ENCODE measurements around the gene EPC1.

Gene EPC1

DNA sequence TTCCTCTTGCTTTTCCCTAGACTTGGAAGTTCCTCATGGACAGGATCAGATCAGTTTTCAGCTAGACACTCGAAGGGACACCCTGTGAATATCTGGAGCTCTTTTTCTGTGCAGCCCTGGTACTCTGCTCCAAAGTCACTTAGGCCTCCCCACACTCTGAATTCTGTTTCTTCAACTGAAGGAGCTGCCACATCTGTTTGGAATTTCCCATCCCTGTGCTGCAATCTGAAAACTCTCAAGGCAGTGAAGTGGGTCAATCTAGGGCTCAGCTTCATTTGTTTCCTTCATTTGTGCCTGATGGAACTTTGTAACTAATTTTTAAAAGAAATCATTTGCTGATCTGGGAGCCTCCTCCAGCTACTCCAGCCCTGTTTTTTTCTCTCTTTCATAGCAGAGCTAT is 9.6 kb downstream of the EPC1 start:
- no peak for DNase-seq (ENCODE audit: low spot score)

GRCh38 chr10:32333849-32334248 is 13.1 kb downstream of the EPC1 start:
- DNase-seq (ENCODE audit: low spot score) = no peak

GRCh38 chr10:32332299-32332750 is 14.6 kb downstream of the EPC1 start:
- DNase-seq (ENCODE audit: low spot score) = no peak

DNA sequence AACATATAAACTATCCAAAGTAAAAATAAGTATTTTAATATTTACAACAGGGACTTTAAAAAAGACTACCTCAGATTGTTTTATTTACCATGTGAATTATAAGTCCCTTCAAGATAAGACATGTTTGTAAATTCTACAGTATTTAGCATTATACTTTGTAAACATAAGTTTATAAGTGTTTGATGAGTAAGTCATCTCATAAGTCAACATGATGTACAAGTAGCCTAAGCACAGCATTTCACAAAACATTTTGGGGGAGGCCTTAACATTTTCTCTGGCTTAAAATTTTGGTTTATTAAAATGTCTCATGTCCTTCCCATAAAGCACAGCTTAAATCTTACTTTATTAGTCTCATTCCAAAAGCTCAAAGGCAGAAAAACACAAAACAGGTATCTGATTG is 15.4 kb downstream of the EPC1 start:
- DNase-seq (ENCODE audit: low spot score) = no peak

- DNase-seq (ENCODE audit: low spot score) = no peak
These were observed 16.7 kb downstream of the EPC1 start for GRCh38 chr10:32330214-32330613.

GRCh38 chr10:32329061-32329460 is 17.9 kb downstream of the EPC1 start:
- DNase-seq (ENCODE audit: low spot score) = no peak

GRCh38 chr10:32328499-32328898 is 18.5 kb downstream of the EPC1 start:
- no peak for DNase-seq (ENCODE audit: low spot score)

- DNase-seq (ENCODE audit: low spot score) = no peak
These were observed 19.6 kb downstream of the EPC1 start for GRCh38 chr10:32327364-32327691.

DNA sequence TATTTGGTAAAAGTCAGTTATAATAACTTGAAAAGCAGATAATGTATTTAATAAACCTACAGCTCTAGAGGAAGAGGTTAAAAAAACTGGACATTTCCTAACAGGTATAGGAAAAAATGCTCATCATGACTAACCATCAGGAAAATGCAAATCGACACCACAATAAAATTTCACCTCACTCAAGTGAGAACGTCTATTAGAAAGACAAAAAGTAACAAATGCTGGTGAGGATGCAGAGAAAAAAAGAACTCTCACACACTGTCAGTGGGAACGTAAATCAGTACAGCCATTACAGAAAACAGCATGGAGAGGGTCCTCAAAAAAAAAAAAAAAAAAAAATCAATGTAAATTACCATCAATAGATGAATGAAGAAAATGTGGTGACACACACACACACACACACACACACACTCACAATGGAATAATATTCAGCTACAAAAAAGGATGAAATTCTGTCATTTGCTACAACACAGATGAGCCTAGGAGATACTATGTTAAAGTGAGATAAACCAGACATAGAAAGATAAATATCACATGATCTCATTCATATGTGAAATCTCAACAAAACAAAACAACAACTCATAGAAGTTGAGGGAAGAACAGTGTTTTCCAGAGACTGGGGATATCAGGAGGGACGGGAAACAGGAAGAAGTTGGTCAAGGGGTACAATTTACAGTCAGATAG is 20.1 kb downstream of the EPC1 start:
- no peak for DNase-seq (ENCODE audit: low spot score)

GRCh38 chr10:32326119-32326518 is 20.8 kb downstream of the EPC1 start:
- DNase-seq (ENCODE audit: low spot score) = no peak

GRCh38 chr10:32323051-32323450 is 23.9 kb downstream of the EPC1 start:
- DNase-seq (ENCODE audit: low spot score) = no peak

GRCh38 chr10:32321016-32321631 is 25.8 kb downstream of the EPC1 start:
- DNase-seq (ENCODE audit: low spot score) = no peak

GRCh38 chr10:32318476-32318896 is 28.5 kb downstream of the EPC1 start:
- DNase-seq (ENCODE audit: low spot score) = no peak

DNA sequence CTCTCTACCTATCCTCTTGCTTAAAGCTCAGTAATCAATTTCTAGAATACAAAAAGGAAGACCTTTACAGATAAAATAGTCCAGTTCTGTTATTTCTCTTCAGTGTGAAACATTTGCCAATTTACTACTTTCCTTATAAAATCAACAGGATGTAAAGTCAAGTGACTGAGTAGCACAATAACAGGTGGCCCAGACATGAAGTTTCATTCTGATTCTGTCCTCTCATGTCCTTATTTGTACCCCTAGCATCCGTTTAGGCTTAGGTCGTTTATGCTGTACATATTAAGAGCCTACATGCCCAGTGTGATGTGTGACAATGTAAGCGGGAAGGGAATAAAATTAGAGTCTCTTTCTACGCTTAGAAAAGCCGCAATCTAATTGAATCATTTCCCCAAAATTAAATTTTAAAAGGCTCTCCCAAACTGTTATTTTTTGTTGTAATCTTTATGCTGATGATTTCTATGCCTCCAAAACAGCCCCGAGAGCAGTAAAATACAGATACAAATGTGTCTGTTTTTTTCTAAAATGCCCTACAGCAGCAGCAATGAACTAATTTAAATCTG is 29.1 kb downstream of the EPC1 start:
- no peak for DNase-seq (ENCODE audit: low spot score)

GRCh38 chr10:32315424-32315823 is 31.5 kb downstream of the EPC1 start:
- DNase-seq (ENCODE audit: low spot score) = no peak

- no peak for DNase-seq (ENCODE audit: low spot score)
These were observed 32.4 kb downstream of the EPC1 start for GRCh38 chr10:32314588-32314987.

GRCh38 chr10:32308027-32308603 is 38.8 kb downstream of the EPC1 start:
- no peak for DNase-seq (ENCODE audit: low spot score)

DNA sequence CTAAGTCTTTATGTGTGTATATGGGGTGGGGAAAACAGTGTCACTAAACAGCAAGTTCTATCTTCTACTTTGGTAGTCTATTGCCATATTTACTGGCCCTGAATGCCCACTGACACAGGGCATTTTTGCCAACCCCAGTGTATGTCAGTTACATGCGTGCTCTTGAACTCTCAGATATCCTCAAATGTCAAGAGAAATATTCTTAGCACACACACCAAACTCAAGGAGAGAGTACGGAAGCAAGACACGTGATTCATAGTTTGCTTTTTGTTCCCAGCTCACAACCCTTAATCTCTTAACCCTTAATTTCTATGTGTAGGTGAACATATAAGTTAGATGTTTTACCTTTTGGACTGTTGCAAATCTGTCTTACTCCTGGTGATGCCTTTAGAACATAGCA is 39.3 kb downstream of the EPC1 start:
- no peak for DNase-seq (ENCODE audit: low spot score)

GRCh38 chr10:32299354-32299980 is 47.5 kb downstream of the EPC1 start:
- DNase-seq (ENCODE audit: low spot score) = no peak

GRCh38 chr10:32298075-32298812 is 48.7 kb downstream of the EPC1 start:
- no peak for DNase-seq (ENCODE audit: low spot score)

DNA sequence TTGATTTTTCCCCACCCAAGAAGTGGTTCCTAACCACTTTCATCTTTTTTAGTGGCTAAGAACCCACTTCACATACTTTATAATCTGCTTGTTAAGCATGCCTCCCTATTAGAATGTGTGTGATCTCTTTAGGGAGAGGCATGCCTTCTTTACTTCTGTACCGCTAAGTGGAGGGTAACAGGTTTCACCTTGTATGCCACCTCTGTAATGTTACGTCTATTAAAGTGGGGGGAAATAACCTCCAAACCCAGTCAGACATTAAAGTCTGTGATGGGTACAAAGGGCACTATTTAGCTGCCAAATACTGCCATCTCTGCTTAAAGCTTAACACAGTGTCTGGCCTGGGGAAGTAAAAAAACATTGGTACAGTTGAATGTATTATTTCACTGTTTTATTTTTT is 51.9 kb downstream of the EPC1 start:
- DNase-seq (ENCODE audit: low spot score) = no peak

DNA sequence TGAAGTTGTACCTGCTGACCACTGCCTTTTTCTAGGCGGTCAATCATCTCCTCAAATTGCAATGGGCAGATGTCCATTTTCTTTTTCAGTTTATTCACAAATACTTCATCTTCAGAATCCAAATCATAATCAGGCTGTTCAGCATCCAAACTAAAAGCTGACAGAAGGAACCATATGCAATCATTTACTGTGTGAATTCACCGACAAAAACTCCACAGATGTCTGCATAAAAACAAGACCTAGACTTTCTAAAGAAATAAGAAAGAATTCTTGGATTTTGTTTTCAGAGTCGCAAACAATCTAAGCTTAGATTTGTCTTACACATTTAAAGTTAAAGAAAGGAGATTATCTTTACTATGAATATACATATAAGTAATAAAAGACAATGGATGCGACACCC is 53.4 kb downstream of the EPC1 start:
- DNase-seq (ENCODE audit: low spot score) = no peak

Data from SK-N-DZ (cell line).